GM12873 (cell line): ENCODE results near the gene JPH4.

Experiments
- CTCF ChIP-seq: IDR thresholded peaks from 2 replicates; pipeline ENCODE4 v1.5.1; 2012; ENCODE audit warnings: low read depth, mild to moderate bottlenecking, moderate library complexity, low read length, control low read depth; ENCODE audit not compliant: insufficient read depth; ENCODE audit errors: missing control alignments

JPH4 gene

GRCh38 chr14:23542261-23542660 is 36.3 kb downstream of the JPH4 start:
- TF ChIP-seq CTCF = no peak

GRCh38 chr14:23540141-23540469 is 38.5 kb downstream of the JPH4 start:
- no peak for TF ChIP-seq CTCF

GRCh38 chr14:23539248-23540140 is 39.1 kb downstream of the JPH4 start:
- peak; percentile 89 for TF ChIP-seq CTCF

- TF ChIP-seq CTCF = no peak
Measured at GRCh38 chr14:23538785-23539184, 39.8 kb downstream of the JPH4 start.

- no peak for TF ChIP-seq CTCF
Measured at GRCh38 chr14:23538050-23538718, 40.4 kb downstream of the JPH4 start.

- no peak for TF ChIP-seq CTCF
Measured at GRCh38 chr14:23537351-23538049, 41.1 kb downstream of the JPH4 start.

GRCh38 chr14:23536494-23536893 is 42.1 kb downstream of the JPH4 start:
- TF ChIP-seq CTCF = no peak
